Adrenal gland (tissue), 12 donors: ENCODE results near the gene NBDY. TPM values are rescaled to one million over a fixed set of nuclear protein-coding genes. Genes with fewer than 3 reads are reported as not detected.

Source experiments
- DNase-seq, 7 donors: peaks; one replicate each; pipeline ENCODE4 v3.0.0-alpha.2; 2019 to 2020
- H3K27ac ChIP-seq, 5 donors: fragments of 200-600 bp; sonication (generic) in 4 of 5; 1 replicate in 3 of 5; 2 replicates in 2 of 5; pipeline versions ENCODE4 v1.5.1 to v1.8.0; 2016 to 2020; ENCODE audit warnings: mild to moderate bottlenecking in 1 of 5
- H3K27me3 ChIP-seq: fragments of 200-600 bp; 2 replicates; pipeline ENCODE4 v1.8.0; 2021
- H3K36me3 ChIP-seq, 2 donors: fragments of 200-600 bp; replicated peaks in 1 of 2; 1 replicate in 1 of 2; 2 replicates in 1 of 2; pipeline versions ENCODE4 v1.5.1 to v1.8.0; 2018 to 2022
- H3K4me1 ChIP-seq, 2 donors: fragments of 200-600 bp; replicated peaks in 1 of 2; 1 replicate in 1 of 2; 2 replicates in 1 of 2; pipeline versions ENCODE4 v1.5.1 to v1.8.0; 2018 to 2021
- H3K4me3 ChIP-seq, 4 donors: fragments of 200-600 bp; sonication (generic) in 3 of 4; one replicate each; pipeline ENCODE4 v1.5.1; 2016 to 2018
- H3K9me3 ChIP-seq, 3 donors: fragments of 200-600 bp; sonication (generic) in 1 of 3; replicated peaks in 1 of 3; 1 replicate in 2 of 3; 2 replicates in 1 of 3; pipeline versions ENCODE4 v1.5.1 to v1.8.0; 2016 to 2021
- CTCF ChIP-seq, 6 experiments: fragments of 450-650 bp in 4 of 6; fragments of 200-600 bp in 2 of 6; sonication (generic) in 1 of 6; IDR thresholded peaks; 1 replicate in 5 of 6; 2 replicates in 1 of 6; pipeline versions ENCODE4 v1.5.1 to v1.8.0; 2016 to 2021; ENCODE audit warnings: antibody characterized with exemption in 6 of 6, mild to moderate bottlenecking in 2 of 6, moderate library complexity in 1 of 6
- POLR2A ChIP-seq, 2 donors: fragments of 450-650 bp; IDR thresholded peaks; one replicate each; pipeline ENCODE4 v1.6.1; 2017; ENCODE audit warnings: antibody characterized with exemption in 2 of 2, mild to moderate bottlenecking in 2 of 2, moderate library complexity in 1 of 2
- WGBS, 4 donors: extraction: QIAGEN DNeasy Blood & Tissue Kit in 2 of 4; methylation state at CpG; one replicate each; pipeline versions ENCODE4 v1.1.5 to v1.1.7; 2013 to 2017; 5-methylcytosine and 5-hydroxymethylcytosine counted together
- intact Hi-C, 2 donors: fragments of 100-400 bp; cut with DNase I; formaldehyde crosslinking; loops; one replicate each; pipeline versions ENCODE4 v1.14.1 to v1.15.0; 2022 to 2023
- polyA plus RNA-seq, 3 donors: library from polyadenylated mRNA; stranded (reverse); fragments of 200-250 nt in 2 of 3; fragments of 350-450 nt in 1 of 3; fragmentation: Illumina TruSeq in 1 of 3; extraction: RNeasy Lipid Tissue Mini Kit (QIAGEN cat#74804) in 1 of 3; gene quantifications; one replicate each; pipeline ENCODE4 v1.2.3, GENCODE V29; 2013 to 2014
- total RNA-seq, 9 donors: library from RNA; depleted of rRNA in 4 of 9; stranded (reverse); fragments of >200 nt in 4 of 9; fragments of 120-200 nt in 1 of 9; fragmentation: NEBNext Ultra II Directional in 1 of 9; extraction: Animal tissue kit (Norgen Biotek cat#: 25700) in 1 of 9; gene quantifications; one replicate each; pipeline versions ENCODE4 v1.1.0 to v1.2.4, GENCODE V29; 2013 to 2023
- donor health status: healthy with polysubstance abuse.
- donor health status: Bipolar disorder and iron deficiency.
- donor health status: DM: yes; HTN: yes; CAD: no.
- donor health status: DM: no; HTN: no; CAD: no.
- donor health status: DM: no; HTN: no; CAD: no.
- donor health status: DM: yes; HTN: yes; CAD: no.

Gene NBDY
- total and polyA plus RNA-seq, 12 donors, result 14.7 to 98.5 (median 36.3) TPM

- peak in 3 of 7 donors; percentile 10 to 36 (median 33) for DNase-seq
- Histone ChIP-seq H3K27me3 (no peaks in the 10 kb centered on the region), H3K4me3 (no peak overlapping the region), H3K27ac (peak overlapping the region in 2 of 5 donors; percentile 26 to 31), H3K9me3 (no peaks in the 10 kb centered on the region), H3K4me1 (peaks cover 8 to 12% of the 10 kb centered on the region in 2 donors), H3K36me3 (no peaks in the 10 kb centered on the region)
- intact Hi-C loops, result no loop called here
- WGBS, 4 donors, result 74 to 89% (median 77%) methylated on average over 9 to 15 of the region's 15 CpGs
- TF ChIP-seq CTCF (IDR thresholded peaks at IDR 0.05), result peak in 2 of 6 experiments; percentile 18 to 33
- no peak for TF ChIP-seq POLR2A (IDR thresholded peaks at IDR 0.05)
These were observed 64.7 kb downstream of the NBDY start for GRCh38 chrX:56793521-56794320.

GRCh38 chrX:56794404-56795230 lies 65.6 kb downstream of the NBDY start:
- no peaks in the 10 kb centered on the region for H3K27me3 ChIP-seq
- 78 to 83% (median 80%) methylated on average over 8 to 12 of the region's 12 CpGs for WGBS, 4 donors
- intact Hi-C loops, result no loop called here
- no peaks in the 10 kb centered on the region for H3K9me3 ChIP-seq
- no peak overlapping the region for H3K27ac ChIP-seq
- H3K4me1 ChIP-seq, result peaks cover 8 to 17% of the 10 kb centered on the region in 2 donors
- H3K36me3 ChIP-seq, result no peaks in the 10 kb centered on the region
- H3K4me3 ChIP-seq, result no peak overlapping the region
- TF ChIP-seq POLR2A (IDR thresholded peaks at IDR 0.05) (no peak), CTCF (IDR thresholded peaks at IDR 0.05) (no peak)
- DNase-seq, result peak in 1 of 7 donors; percentile 13

- 88 to 97% (median 93%) methylated on average over 14 of the region's 14 CpGs for WGBS, 4 donors
- H3K4me1 ChIP-seq, result peaks cover 8 to 17% of the 10 kb centered on the region in 2 donors
- intact Hi-C loops, result no loop called here
- H3K9me3 ChIP-seq, result no peaks in the 10 kb centered on the region
- peak in 1 of 7 donors; percentile 15 for DNase-seq
- TF ChIP-seq CTCF (IDR thresholded peaks at IDR 0.05) (no peak), POLR2A (IDR thresholded peaks at IDR 0.05) (no peak)
- no peak overlapping the region for H3K4me3 ChIP-seq
- H3K36me3 ChIP-seq, result no peaks in the 10 kb centered on the region
- H3K27me3 ChIP-seq, result no peaks in the 10 kb centered on the region
- H3K27ac ChIP-seq, result no peak overlapping the region
These were observed 66.3 kb downstream of the NBDY start for GRCh38 chrX:56795309-56795868.
